ENCODE data around the gene SLC9A7.

SLC9A7 gene

DNA sequence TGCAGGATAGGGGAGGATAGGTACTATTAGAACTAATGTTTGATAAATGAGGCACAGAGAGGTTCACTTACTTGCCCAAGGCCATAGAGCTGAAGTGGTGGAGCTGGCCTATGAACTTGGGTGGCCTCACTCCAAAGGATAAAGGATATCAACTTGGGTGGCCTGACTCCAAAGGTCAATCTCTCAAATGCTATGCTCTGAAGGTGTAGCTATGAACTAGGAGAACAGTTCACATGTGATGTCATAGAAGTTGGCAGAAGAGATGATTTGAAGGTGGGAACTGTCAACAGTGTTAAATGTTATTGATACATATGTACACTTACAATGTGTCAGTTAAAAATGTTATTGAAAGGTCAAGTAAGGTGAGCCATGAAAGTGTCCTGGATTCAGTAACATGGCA, 191.5 kb downstream of the SLC9A7 start:
- DNase-seq, result no peak

DNA sequence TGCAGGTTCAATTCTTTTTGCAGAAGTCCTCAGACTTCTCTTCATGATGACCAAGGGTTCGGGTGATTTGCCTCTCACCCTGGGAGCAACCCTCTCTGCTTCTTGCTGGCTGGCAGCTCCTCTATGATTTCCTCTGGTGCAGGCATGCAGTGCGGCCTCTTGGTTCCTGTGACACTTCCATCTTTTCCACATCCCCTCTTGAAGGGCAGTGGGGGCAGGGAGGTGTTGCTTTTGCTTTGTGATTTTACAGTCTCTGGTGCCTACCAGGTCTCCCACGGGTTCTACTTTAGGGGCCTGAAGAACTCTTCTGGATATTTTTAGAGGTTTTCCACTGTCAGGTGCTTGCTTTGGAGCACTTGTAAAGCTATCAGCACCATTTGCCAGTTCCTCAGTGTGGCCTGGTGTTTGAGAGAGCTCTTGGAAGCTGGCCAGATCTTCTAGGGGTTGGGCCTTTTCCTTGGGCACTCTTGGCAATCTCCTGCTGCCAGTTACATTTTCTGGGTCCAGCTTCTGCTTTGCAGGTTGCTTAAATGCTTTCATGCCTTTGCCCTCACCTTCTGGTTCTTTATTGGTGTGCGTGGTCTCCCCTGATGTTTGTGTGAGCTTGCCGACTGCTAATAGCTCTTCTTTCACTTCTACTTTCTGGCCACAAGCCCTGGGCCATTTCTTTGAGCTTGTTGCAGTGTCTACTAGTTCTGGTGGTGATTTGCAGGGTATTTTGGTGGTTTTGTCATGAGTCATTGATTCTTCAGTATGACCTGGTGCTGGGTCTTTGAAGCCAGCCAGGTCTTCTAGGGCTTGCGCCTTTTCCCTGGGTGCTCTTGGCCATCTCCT, 196.9 kb downstream of the SLC9A7 start:
- peak; percentile 47 to 63 for DNase-seq

DNA sequence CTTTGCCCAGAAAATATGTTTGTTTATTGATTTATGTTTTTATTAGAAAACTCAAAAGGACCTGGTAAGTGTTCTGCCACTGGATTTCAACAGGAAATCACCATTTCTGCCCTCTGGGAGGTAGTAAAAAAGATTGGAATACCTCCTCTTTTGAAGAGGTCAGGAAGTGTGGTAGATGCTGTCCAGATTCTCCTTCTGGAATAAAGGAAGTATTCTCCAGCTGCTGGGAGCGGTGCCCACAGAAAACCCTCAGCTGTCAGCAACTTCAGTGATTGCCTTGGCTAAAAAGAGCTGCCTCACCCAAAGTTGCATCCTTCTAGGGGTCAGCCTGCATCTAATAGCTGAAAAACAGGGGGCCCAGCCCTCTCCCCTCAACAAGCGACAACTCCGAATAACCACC, 199.9 kb downstream of the SLC9A7 start:
- DNase-seq, result no peak

DNA sequence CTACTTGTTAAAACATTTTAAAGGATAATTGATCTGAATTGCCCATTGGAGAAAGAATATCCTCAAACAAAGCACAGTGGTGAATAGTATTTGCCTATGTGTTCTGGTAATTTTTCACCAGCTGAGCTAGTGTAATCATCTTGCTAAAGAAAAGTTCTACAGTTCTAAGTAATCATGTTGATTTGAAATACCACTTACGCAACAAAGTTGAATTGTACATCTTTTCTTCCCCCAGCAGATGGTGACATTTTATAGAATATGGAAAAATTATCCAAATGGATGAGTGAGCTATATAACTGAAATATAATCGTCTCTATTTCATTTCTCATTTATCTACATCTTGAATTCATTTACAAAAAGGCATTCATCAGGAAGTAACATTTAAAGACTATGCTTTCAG, 204.0 kb downstream of the SLC9A7 start:
- DNase-seq, result peak; percentile 24 to 45

DNA sequence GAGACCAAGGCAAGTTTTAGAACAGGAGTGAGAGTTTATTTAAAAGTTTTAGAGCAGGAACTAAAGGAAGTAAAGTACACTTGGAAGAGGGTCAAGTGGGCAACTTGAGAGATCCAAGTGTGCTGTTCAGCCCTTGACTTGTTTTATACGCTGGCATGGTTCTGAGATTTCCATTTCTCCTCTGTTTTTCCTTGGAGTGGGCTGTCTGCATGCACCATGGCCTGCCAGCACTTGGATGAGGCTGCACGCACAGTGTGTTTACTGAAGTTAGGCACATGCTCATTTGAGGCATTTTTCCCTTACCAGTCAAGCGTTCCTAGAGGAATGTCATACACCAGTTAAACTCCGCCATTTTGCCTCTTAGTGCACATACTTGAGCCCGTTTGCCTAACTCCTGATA, 205.0 kb downstream of the SLC9A7 start:
- no peak for DNase-seq

DNA sequence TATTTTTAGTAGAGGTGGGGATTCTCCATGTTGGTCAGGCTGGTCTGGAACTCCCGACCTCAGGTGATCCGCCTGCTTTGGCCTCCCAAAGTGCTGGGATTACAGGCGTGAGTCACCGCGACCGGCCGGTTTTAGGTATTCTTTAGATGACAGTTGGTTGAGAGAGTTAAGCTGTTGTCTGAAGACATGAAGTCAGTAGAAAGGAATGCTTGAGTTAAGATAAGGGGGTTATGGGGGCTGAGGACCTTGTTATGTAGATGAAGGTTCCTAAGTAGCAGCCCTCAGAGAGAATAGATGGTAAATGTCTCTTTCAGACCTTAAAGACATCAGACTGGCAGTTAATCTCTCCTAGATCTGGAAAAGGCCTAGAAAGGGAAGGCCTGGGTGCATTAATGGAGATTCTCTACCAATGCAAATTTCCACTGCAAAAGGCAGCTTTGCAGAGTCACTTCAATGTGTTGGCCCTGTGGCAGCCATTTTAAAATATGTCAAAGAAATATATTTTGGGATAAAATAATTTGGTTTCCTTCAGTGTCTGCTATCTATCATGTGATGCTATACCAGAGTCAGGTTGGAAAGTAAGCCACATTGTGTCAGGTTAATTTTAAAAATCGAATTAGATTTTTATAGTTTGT, 207.3 kb downstream of the SLC9A7 start:
- DNase-seq, result no peak

DNA sequence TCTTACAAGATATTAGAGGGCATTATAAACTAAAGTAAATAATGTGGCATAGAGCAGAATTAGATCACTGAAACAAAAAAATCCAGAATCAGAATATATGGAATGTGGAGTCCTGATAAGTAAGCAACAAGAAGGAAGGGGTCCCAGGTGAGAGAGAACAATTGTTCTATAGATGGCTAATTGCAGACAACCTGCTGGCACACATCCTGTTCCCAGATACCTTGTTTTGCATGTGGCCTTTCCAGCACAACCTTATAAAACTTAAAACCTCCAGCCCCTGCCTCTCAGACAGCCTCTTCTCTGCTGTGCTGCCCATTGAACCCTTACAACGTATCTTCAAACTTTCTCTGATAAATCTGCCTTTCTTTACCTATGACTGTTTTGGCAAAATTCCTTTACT, 209.0 kb downstream of the SLC9A7 start:
- DNase-seq, result no peak
